Erythroblast (primary cell): ENCODE results near the gene TBC1D3B.
"Not testable (repeated sequence)": the region's sequence is repeated elsewhere in the genome, so short reads cannot be mapped to it uniquely, and the experiment has no call there.

Source experiments
- GATA1 ChIP-seq: IDR thresholded peaks from 2 replicates; pipeline ENCODE4 v1.6.1; 2011; ENCODE audit warnings: low read depth, mild to moderate bottlenecking, control low read depth, low read length, moderate library complexity
- POLR2A ChIP-seq: IDR thresholded peaks from 2 replicates; pipeline ENCODE4 v1.6.1; 2011; ENCODE audit warnings: mild to moderate bottlenecking, low read length

- TF ChIP-seq POLR2A, GATA1: not testable (repeated sequence)
Observed at GRCh38 chr17:36211484-36212271, 35.2 kb upstream of the TBC1D3B start.
